HG02759 (cell line): ENCODE measurements around the gene FBXO11.
"Not testable (repeated sequence)": the region's sequence is repeated elsewhere in the genome, so short reads cannot be mapped to it uniquely, and the experiment has no call there.

Experiments
- ATAC-seq: cut with Tn5 transposase; IDR thresholded peaks from one replicate; pipeline ENCODE4 v1.9.1; 2021; ENCODE audit warnings: mild to moderate bottlenecking, moderate library complexity; ENCODE audit not compliant: unreplicated experiment

FBXO11 gene

GRCh38 chr2:47862949-47863348, 43.3 kb downstream of the FBXO11 start:
- ATAC-seq, result no peak

- not testable (repeated sequence) for ATAC-seq
These were observed 53.1 kb downstream of the FBXO11 start for GRCh38 chr2:47853067-47853777.

GRCh38 chr2:47850198-47850597, 56.1 kb downstream of the FBXO11 start:
- ATAC-seq, result no peak

GRCh38 chr2:47849368-47849767, 56.9 kb downstream of the FBXO11 start:
- ATAC-seq, result no peak

- no peak for ATAC-seq
These were observed 62.1 kb downstream of the FBXO11 start for GRCh38 chr2:47844162-47844561.

DNA sequence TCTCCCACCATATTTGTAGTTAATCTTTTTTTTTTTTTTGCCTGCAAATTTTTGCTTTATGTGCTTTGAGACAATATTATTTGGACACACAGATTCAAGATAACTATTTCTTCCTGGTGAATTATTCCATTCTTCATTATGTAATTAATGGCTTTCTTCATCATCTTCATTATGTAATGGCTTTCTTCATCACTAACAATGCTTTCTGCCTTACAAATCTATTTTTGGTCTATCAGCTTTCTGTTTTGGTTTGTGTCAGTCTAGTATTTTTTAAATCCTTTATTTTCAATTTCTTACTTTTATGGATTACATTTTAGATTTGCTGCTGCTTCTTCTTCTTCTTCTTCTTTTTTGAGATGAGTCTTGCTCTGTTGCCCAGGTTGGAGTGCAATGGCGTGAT, 62.9 kb downstream of the FBXO11 start:
- ATAC-seq, result no peak

DNA sequence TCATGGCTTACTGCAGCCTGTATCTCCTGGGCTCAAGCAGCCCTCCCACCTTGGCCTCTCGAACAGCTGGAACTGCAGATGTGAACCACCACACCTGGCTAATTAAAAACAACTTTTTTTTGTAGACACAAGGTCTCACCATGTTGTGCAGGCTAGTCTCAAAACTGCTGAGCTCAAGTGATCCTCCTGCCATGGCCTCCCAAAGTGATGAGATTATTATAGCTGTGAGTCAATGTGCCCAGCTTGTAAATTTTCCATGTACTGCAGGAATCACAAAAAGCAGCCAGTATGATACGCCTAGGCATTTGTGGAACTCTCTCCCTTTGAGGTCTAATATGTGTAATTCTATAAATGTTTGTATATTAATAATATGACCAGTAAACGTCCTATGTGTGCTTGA, 63.5 kb downstream of the FBXO11 start:
- no peak for ATAC-seq

DNA sequence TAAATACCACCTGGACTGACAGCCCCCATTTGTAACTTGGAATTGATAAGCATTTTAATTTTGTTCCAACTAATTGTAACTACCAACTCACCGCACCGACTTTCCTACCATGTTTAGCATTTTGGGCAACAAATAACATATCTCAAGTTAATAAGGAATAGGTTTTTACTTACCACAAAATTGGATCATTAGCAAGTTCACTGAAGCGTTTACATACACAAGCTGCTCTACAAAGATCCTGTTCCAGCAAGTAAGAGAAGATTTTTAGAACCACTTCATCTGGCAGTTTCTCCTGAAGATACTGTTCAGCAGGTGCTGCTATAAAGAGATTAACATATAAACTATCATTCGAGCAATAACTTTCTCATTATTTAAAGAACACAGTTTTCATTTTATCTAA, 67.6 kb downstream of the FBXO11 start:
- ATAC-seq, result no peak

DNA sequence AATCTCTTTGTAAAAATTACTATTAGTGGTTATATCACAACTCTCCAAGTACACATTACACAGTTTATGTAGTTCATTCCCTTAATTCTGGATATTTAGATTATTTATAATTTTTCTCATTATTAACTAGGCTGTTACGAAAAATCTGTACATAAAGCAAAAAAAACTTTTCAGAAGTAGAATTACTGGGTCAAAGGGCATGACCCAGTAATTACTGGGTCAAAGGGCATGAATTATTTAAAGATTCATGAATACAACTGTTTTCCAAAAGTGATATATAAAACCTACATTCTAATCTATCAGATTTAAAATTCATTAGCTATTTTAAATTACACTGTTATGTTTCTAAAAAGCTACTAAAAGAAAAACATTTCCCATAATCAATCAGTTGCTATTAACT, 68.0 kb downstream of the FBXO11 start:
- no peak for ATAC-seq

- peak; percentile 78 for ATAC-seq
These were observed 72.8 kb downstream of the FBXO11 start for GRCh38 chr2:47833516-47833968.

DNA sequence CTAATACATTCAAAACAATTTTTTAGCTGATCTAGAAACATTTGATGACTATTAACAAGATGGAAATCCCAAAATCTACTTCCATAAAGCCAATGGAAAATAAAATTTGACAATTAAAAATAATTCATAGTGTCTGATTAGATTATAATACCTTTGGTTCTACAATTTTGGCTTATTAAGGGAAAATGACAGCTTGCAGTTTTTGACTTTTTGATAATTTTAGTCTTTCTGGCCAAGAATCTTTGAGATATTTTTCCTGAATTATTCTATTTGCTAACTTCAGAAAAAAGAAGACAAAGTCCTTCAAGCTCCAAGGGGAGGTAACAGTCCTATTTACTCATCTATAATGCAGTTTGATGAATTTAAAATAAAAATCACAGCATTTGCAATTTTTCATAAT, 83.8 kb downstream of the FBXO11 start:
- no peak for ATAC-seq

GRCh38 chr2:47819834-47820233, 86.5 kb downstream of the FBXO11 start:
- no peak for ATAC-seq

- ATAC-seq, result no peak
These were observed 87.5 kb downstream of the FBXO11 start for GRCh38 chr2:47818777-47819176.

- peak; percentile 74 for ATAC-seq
These were observed 90.5 kb downstream of the FBXO11 start for GRCh38 chr2:47815764-47816163.

GRCh38 chr2:47811668-47812067, 94.6 kb downstream of the FBXO11 start:
- no peak for ATAC-seq

GRCh38 chr2:47810850-47811249, 95.4 kb downstream of the FBXO11 start:
- ATAC-seq, result no peak

DNA sequence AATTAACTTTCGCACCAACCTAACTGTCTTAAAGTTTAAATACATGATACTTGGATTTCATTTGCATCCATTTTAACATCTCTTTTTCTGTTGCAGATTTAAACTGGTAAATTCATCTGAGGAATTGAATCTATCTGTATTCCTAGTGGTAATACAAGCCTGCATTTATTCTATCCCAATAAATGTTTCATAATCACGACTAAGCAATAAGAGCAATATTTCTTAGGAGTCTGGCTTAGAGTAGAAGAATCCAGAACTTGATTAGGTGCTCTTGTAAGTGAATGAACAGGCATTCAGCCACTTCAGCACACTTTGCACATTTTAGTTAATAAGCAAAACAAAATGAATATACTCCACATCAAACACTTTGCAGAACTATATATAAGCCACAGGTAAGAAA, 96.4 kb downstream of the FBXO11 start:
- ATAC-seq, result no peak

DNA sequence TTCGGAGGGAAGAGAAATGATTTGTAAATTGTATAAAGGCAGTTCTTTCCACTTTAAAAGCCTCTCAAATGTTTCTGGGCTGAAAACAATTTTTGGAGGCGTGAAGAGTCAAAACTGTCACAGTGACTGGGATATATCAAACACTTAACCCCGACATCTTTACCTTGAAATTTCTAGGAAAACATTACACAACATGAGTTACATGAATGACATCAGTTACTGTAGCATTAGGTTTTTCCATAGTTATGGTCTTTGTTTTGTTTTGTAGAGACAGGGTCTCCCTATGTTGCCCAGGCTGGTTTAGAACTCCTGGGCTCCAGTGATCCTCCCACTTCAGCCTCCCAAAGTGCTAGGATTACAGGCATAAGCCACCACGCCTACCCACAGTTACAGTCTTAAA, 97.7 kb downstream of the FBXO11 start:
- no peak for ATAC-seq

GRCh38 chr2:47805850-47806249, 100.4 kb downstream of the FBXO11 start:
- no peak for ATAC-seq

- ATAC-seq, result no peak
These were observed 102.5 kb downstream of the FBXO11 start for GRCh38 chr2:47803770-47804169.

DNA sequence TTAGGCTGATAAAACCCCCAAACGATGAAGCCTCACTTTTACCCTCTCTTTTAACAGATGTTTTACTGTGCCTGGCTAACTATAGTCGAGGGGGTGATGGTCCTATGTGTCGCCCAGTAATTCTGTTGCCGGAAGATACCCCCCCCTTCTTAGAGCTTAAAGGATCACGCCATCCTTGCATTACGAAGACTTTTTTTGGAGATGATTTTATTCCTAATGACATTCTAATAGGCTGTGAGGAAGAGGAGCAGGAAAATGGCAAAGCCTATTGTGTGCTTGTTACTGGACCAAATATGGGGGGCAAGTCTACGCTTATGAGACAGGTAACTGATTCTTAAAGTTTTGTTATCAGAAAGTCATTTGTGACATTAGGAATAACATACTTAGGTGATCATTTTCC, 102.9 kb downstream of the FBXO11 start:
- no peak for ATAC-seq

- no peak for ATAC-seq
These were observed 105.2 kb downstream of the FBXO11 start for GRCh38 chr2:47801118-47801517.

DNA sequence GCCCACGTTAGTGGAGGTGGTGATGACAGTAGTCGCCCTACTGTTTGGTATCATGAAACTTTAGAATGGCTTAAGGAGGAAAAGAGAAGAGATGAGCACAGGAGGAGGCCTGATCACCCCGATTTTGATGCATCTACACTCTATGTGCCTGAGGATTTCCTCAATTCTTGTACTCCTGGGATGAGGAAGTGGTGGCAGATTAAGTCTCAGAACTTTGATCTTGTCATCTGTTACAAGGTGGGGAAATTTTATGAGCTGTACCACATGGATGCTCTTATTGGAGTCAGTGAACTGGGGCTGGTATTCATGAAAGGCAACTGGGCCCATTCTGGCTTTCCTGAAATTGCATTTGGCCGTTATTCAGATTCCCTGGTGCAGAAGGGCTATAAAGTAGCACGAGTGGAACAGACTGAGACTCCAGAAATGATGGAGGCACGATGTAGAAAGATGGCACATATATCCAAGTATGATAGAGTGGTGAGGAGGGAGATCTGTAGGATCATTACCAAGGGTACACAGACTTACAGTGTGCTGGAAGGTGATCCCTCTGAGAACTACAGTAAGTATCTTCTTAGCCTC, 107.2 kb downstream of the FBXO11 start:
- ATAC-seq, result no peak
